Activated CD8-positive, alpha-beta memory T cell treated with anti-CD3 and anti-CD28 coated beads for 36 hours (primary cell): ENCODE data around the gene PPARA. TPM values are rescaled to one million over a fixed set of nuclear protein-coding genes. Genes with fewer than 3 reads are reported as not detected.

Source experiments
- CTCF ChIA-PET: fragments of 350-600 bp; sonication (Branson Sonifier 250); formaldehyde crosslinking; loops from one replicate; lab custom pipeline; 2021; ENCODE audit warnings: antibody characterized with exemption; lab: Charles Lee
- POLR2A ChIA-PET: fragments of 350-600 bp; sonication (Branson Sonifier 250); formaldehyde crosslinking; loops from one replicate; lab custom pipeline; 2021; ENCODE audit warnings: antibody characterized with exemption; lab: Charles Lee
- total RNA-seq, 2 experiments: library from RNA; stranded (reverse); gene quantifications; one replicate each; pipeline ENCODE4 v1.2.3, GENCODE V29; 2021

The PPARA gene
- total RNA-seq, 2 experiments from 2014 or later, result 12.1 to 12.3 TPM

DNA sequence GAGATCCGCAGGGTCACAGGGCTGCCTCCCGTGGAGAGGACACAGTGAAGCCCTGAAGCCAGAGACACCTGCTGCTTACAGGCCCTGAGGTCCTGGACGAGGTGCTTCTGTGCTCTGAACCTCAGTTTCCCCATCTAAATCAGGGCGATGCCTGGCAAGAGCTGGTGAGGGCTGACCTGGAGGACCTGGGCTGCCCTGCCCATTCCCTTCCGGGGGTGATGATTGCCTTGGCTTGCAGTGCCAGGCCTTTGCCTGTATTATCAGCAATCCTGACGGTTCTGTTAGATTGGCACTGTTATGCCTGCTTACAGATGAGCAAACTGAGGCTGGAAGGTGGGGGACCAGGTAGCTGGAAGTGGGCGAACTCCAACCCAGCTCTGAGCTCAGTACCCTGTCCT is 138.5 kb downstream of the PPARA start:
- POLR2A ChIA-PET, result interaction anchor here (0.5 kb wide), 1 partner anchor 1008 kb away, joined by 3 read pairs; no protein-coding TSS in a partner anchor
- CTCF ChIA-PET, result interaction anchor here (0.6 to 1.4 kb wide), 4 partner anchors 11 to 172 kb away, joined by 3 to 4 read pairs (median 4); no protein-coding TSS in a partner anchor

DNA sequence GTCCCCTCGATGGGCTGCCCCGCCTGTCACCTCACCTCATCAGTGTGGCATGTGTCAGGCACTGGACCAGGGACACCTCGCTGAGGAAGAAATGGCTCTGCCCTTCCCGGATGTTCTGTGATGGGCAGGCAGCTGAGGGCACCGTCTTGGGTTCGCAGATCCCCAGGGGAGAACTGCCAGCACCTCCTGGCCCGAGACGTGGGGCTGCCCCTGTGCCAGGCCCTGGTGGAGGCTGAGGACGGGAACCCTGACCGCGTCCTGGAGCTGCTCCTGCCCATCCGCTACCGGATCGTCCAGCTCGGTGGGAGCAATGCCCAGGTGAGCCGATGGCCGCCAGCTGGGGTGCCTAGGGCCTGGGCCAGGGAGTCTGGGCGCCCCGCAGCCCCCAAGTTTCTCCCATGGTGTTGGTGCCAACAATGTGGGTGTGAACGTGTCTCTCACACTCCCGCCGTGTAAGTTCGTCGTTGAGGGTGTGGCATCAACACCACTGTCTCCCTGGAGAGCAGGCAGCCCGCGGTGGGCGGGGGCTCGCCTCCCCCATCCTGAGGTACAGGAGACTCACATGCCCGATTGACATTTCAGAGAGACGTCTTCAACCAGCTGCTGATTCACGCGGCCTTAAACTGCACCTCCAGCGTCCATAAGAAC is 139.0 kb downstream of the PPARA start:
- ChIA-PET POLR2A (no interaction called here), CTCF (interaction anchor here (0.8 to 1.4 kb wide), 3 partner anchors 12 to 172 kb away, joined by 3 to 4 read pairs (median 4); no protein-coding TSS in a partner anchor)

DNA sequence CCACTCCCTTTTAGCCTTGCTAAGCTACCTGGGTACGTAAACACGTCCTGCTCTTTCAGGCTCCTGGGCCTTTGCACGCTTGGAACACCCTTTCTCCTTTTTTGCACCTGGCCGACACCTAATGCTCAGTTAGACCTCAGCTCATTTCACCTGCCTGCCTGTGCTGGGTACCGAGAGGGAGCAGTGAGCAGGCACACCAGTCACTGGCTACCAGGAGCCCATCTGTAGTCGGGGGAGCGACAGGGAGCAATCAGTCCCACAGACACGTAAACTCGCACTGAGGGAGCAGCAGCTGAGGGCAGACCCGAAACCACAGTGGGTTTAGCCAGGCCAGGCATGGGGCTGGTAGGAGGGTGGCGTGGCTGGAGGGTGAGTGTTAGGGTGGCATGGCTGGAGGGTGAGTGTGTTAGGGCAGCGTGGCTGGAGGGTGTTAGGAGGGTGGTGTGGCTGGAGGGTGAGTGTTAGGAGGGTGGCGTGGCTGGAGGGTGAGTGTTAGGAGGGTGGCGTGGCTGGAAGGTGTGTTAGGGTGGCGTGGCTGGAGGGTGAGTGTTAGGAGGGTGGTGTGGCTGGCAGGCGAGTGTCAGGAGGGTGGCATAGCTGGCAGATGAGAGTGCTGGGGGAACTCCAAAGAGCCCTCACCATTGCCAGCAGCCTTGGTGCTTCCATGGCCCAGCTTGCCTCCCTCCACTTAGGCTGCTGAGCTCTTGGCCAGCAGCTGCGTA is 140.0 kb downstream of the PPARA start:
- ChIA-PET CTCF (no interaction called here), POLR2A (interaction anchor here (0.6 kb wide), 1 partner anchor 1494 kb away, joined by 9 read pairs; no protein-coding TSS in a partner anchor)

DNA sequence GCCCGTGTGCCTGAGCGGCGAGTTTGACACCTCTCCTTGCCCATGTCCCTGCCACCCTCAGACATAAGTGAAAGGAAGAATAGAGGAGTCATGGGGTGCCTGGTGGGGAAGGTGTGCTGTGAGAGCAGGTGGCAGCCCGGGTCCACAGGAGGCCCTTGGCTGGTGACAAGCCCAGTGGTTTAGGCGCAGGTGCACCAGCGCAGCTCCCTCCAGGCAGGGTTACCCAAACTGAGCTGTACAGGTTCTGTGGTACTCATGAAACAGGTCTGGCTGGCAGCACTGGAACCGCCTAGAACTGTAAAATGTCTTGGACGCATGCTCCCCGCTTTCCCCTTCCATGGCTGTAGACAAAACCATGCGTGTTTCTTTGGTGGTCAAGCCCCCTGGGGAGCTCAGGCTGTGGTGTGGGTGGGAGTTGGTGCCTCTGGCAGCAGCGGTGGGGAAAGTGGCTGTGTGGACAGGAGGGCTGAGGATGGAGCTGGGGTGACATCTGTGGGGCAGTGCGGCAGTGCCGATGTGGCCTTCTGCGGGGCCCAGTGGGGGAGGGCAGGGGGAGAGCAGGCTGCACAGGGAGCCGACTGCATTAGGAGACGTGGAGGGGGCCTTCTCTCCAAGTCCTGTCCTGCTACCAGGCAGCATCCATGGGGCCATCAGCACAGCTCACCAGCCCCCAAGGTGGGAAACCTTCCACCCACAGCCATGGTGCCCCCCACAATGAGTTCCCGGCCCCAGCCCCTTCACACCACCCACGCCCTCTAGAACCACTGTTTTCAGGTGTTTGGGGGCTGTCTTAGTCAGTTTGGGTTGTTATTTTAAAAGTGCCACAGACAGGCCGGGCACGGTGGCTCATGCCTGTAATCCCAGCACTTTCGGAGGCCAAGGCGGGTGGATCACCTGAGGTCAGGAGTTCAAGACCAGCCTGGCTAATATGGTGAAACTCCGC is 140.8 kb downstream of the PPARA start:
- CTCF ChIA-PET, result interaction anchor here (0.7 kb wide), 1 partner anchor 251 kb away, joined by 3 read pairs; no protein-coding TSS in a partner anchor
- POLR2A ChIA-PET, result no interaction called here

DNA sequence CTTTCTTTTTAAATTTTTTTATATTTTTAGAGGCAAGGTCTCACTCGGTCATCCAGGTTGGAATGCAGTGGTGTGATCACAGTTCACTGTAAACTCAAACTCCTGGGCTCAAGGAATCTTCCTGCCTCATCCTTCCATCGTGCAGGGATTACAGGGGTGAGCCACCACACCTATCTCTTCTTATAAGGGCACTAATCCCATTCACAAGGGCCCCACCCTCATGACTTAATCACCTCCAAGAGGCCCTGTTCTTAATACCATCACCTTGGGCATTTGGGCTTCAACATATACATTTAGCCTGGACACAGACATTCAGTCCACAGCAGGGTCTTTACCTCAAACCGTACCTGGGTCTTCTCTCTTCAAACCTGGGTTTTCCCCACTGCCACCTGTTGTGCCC is 141.8 kb downstream of the PPARA start:
- POLR2A ChIA-PET, result no interaction called here

DNA sequence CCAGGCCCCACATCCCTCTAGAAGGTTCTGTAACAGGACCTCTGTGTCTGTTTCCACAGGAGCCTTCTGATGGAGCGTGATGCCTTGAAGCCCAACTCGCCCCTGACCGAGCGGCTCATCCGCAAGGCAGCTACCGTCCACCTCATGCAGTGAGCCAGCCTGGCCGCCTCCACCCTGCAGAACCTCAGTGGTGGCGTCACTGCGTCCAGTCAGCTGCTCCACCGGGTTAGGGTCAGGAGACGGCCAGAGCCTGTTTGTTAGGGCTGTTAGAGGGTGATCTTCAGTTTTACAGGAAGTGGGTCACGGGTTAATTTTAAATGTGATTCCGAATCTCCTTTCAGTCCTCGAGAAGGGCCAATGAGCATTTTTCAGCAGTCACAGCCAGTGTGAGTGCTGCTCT is 142.4 kb downstream of the PPARA start:
- POLR2A ChIA-PET, result no interaction called here
- CTCF ChIA-PET, result no interaction called here

More for the DNA sequence above, 141.8 kb downstream of the PPARA start:
- CTCF ChIA-PET, result no interaction called here

Other genes with a start within 250 kb of the PPARA start
- gene WNT7B, start 173.4 kb upstream of the PPARA start, total RNA-seq, result not detected
- gene CDPF1, start 99.8 kb downstream of the PPARA start, total RNA-seq, result 10 to 100 TPM in 1 of 2 experiments, 1 to 10 TPM in 1; 9.5 to 11.2 TPM
- gene PKDREJ, start 112.8 kb downstream of the PPARA start, total RNA-seq, result not detected
- gene TTC38, start 117.5 kb downstream of the PPARA start, total RNA-seq, result 10 to 100 TPM; 20.8 to 22.7 TPM
- gene GTSE1, start 146.3 kb downstream of the PPARA start, total RNA-seq, result 10 to 100 TPM; 34.3 to 35.7 TPM
- 10 to 100 TPM; 75.2 to 80.6 TPM for gene TRMU, start 185.2 kb downstream of the PPARA start, total RNA-seq